HCT116 (cell line): ENCODE results near the gene ITSN1. TPM values are rescaled to one million over a fixed set of nuclear protein-coding genes. Genes with fewer than 3 reads are reported as not detected.

Source experiments
- ATAC-seq: fragments of 200-7000 bp; cut with Tn5 transposase; 2 replicates; pipeline ENCODE4 v1.9.1; 2020; ENCODE audit warnings: mild to moderate bottlenecking, moderate library complexity
- BruUV-seq: library from RNA; stranded (reverse); fragments of 400-500 nt; replicated peaks from 2 replicates; lab custom pipeline; 2021; lab: Mats Ljungman, UMichigan
- CTCF ChIA-PET: fragments of 300-600 bp; sonication (Branson Sonifier 250); formaldehyde crosslinking; loops from one replicate; lab custom pipeline; 2021; ENCODE audit warnings: antibody characterized with exemption; lab: Charles Lee
- POLR2A ChIA-PET: fragments of 300-600, 350-600 bp; sonication (Branson Sonifier 250); formaldehyde crosslinking; loops from one replicate; lab custom pipeline; 2021; ENCODE audit warnings: antibody characterized with exemption; lab: Charles Lee
- RAD21 ChIA-PET, 2 experiments: fragments of 300-600 bp; sonication (Branson Sonifier 250); formaldehyde crosslinking; loops; one replicate each; lab custom pipeline; 2023; ENCODE audit warnings: low total read pairs in 2 of 2; ENCODE audit not compliant: uncharacterized antibody in 2 of 2, unreplicated experiment in 2 of 2, low non-redundant PET in 1 of 2; lab: Charles Lee
- DNase-seq: peaks from one replicate; pipeline ENCODE4 v3.0.0-alpha.2; 2010; ENCODE audit warnings: low read depth, low spot score
- H2AFZ ChIP-seq: fragments of 200-600 bp; shearing (Covaris generic), sonication (generic); 2 replicates; pipeline ENCODE4 v1.6.1; 2017; ENCODE audit warnings: low read depth, mixed run types, mixed read lengths, antibody characterized with exemption, low read length; ENCODE audit not compliant: poor library complexity, severe bottlenecking
- H3K27ac ChIP-seq: 2 replicates; pipeline ENCODE4 v1.5.1; 2012; ENCODE audit warnings: low read depth, low read length
- H3K27me3 ChIP-seq: fragments of 200-600 bp; sonication (generic); 2 replicates; pipeline ENCODE4 v1.6.1; 2016; ENCODE audit warnings: mixed run types, low read length, mixed read lengths; ENCODE audit not compliant: insufficient read depth
- H3K36me3 ChIP-seq, 2 experiments: fragments of 200-500 bp in 1 of 2; fragments of 200-600 bp in 1 of 2; sonication (Bioruptor generic) in 1 of 2; sonication (generic) in 1 of 2; 2 replicates each; pipeline versions ENCODE4 v1.5.1 to v1.6.1; 2014 to 2016; ENCODE audit warnings: low read length in 2 of 2, inconsistent platforms in 1 of 2, mixed read lengths in 1 of 2, mixed run types in 1 of 2; ENCODE audit not compliant: insufficient read depth in 2 of 2, control insufficient read depth in 1 of 2
- H3K4me1 ChIP-seq, 2 experiments: fragments of 200-600 bp in 1 of 2; sonication (generic) in 1 of 2; 2 replicates each; pipeline versions ENCODE4 v1.5.1 to v1.6.1; 2012 to 2017; ENCODE audit warnings: low read length in 2 of 2, inconsistent platforms in 1 of 2, mild to moderate bottlenecking in 1 of 2, mixed read lengths in 1 of 2, mixed run types in 1 of 2, moderate library complexity in 1 of 2; ENCODE audit not compliant: insufficient read depth in 2 of 2, control insufficient read depth in 1 of 2
- H3K4me2 ChIP-seq: fragments of 200-600 bp; sonication (generic); 2 replicates; pipeline ENCODE4 v1.6.1; 2017; ENCODE audit warnings: mixed run types, low read length, mixed read lengths
- H3K4me3 ChIP-seq, 2 experiments: fragments of 200-600 bp in 1 of 2; sonication (generic) in 1 of 2; replicated peaks in 1 of 2; 2 replicates each; pipeline ENCODE4 v1.5.1; 2011 to 2016; ENCODE audit warnings: low read length in 2 of 2, control low read depth in 1 of 2, low read depth in 1 of 2, mild to moderate bottlenecking in 1 of 2, mixed read lengths in 1 of 2, mixed run types in 1 of 2
- H3K79me2 ChIP-seq: fragments of 200-600 bp; sonication (generic); 2 replicates; pipeline ENCODE4 v1.6.1; 2017; ENCODE audit warnings: mild to moderate bottlenecking, mixed run types, low read length, moderate library complexity, mixed read lengths; ENCODE audit not compliant: insufficient read depth
- H3K9ac ChIP-seq: fragments of 200-600 bp; sonication (generic); 2 replicates; pipeline ENCODE4 v1.6.1; 2016; ENCODE audit warnings: low read length, mixed read lengths
- H3K9me2 ChIP-seq: fragments of 200-600 bp; sonication (generic), shearing (Covaris generic); 2 replicates; pipeline ENCODE4 v1.6.1; 2017; ENCODE audit warnings: mixed run types, mild to moderate bottlenecking, moderate library complexity; ENCODE audit not compliant: insufficient read depth
- H3K9me3 ChIP-seq, 2 experiments: fragments of 200-500 bp in 1 of 2; fragments of 200-600 bp in 1 of 2; sonication (Bioruptor generic) in 1 of 2; sonication (generic) in 1 of 2; 2 replicates each; pipeline ENCODE4 v1.6.1; 2014 to 2017; ENCODE audit warnings: low read length in 2 of 2, mixed read lengths in 2 of 2, inconsistent platforms in 1 of 2, low read depth in 1 of 2, mild to moderate bottlenecking in 1 of 2, mixed run types in 1 of 2, moderate library complexity in 1 of 2; ENCODE audit not compliant: control insufficient read depth in 1 of 2, insufficient read depth in 1 of 2
- H4K20me1 ChIP-seq: fragments of 200-600 bp; sonication (generic), shearing (Covaris generic); 2 replicates; pipeline ENCODE4 v1.6.1; 2017; ENCODE audit warnings: mixed run types, mild to moderate bottlenecking, moderate library complexity; ENCODE audit not compliant: insufficient read depth
- CEBPB ChIP-seq: IDR thresholded peaks from 2 replicates; pipeline ENCODE4 v1.6.1; 2012; ENCODE audit warnings: low read depth
- EGR1 ChIP-seq: IDR thresholded peaks from 2 replicates; pipeline ENCODE4 v1.6.1; 2012; ENCODE audit warnings: low read depth
- ELF1 ChIP-seq: IDR thresholded peaks from 2 replicates; pipeline ENCODE4 v1.6.1; 2012; ENCODE audit warnings: low read depth, borderline replicate concordance
- FOSL1 ChIP-seq: IDR thresholded peaks from 2 replicates; pipeline ENCODE4 v1.6.1; 2012; ENCODE audit warnings: low read depth
- JUND ChIP-seq: IDR thresholded peaks from 2 replicates; pipeline ENCODE4 v1.6.1; 2012
- POLR2AphosphoS5 ChIP-seq: IDR thresholded peaks from 2 replicates; pipeline ENCODE4 v1.6.1; 2011; ENCODE audit warnings: mild to moderate bottlenecking, low read depth, low read length, moderate library complexity
- RAD21 ChIP-seq: IDR thresholded peaks from 2 replicates; pipeline ENCODE4 v1.6.1; 2012; ENCODE audit warnings: low read depth, mild to moderate bottlenecking
- SIN3A ChIP-seq: IDR thresholded peaks from 2 replicates; pipeline ENCODE4 v1.6.1; 2012; ENCODE audit warnings: low read depth
- SP1 ChIP-seq: IDR thresholded peaks from 2 replicates; pipeline ENCODE4 v1.6.1; 2012; ENCODE audit warnings: low read depth
- SRF ChIP-seq: IDR thresholded peaks from 2 replicates; pipeline ENCODE4 v1.6.1; 2012; ENCODE audit warnings: low read depth
- TCF7L2 ChIP-seq: IDR thresholded peaks from 2 replicates; pipeline ENCODE4 v1.7.0; 2011; ENCODE audit warnings: borderline replicate concordance, inconsistent platforms; ENCODE audit not compliant: insufficient read depth, insufficient read length; ENCODE audit errors: extremely low read depth
- YY1 ChIP-seq: IDR thresholded peaks from 2 replicates; pipeline ENCODE4 v1.6.1; 2011; ENCODE audit warnings: low read length, low read depth, moderate library complexity, mild to moderate bottlenecking; ENCODE audit not compliant: insufficient replicate concordance; ENCODE audit errors: extremely low read depth
- ZNF274 ChIP-seq: fragments of 200-500 bp; sonication (Bioruptor generic); IDR thresholded peaks from 2 replicates; pipeline ENCODE4 v1.6.1; 2014; ENCODE audit warnings: mild to moderate bottlenecking, low read depth, low read length, inconsistent platforms
- intact Hi-C: fragments of 100-400 bp; cut with micrococcal nuclease; formaldehyde crosslinking; loops from 2 replicates; pipeline ENCODE4 v1.10.0; 2022
- total RNA-seq: library from RNA; stranded (reverse); gene quantifications from one replicate; pipeline ENCODE4 v1.2.1, GENCODE V29; 2021; ENCODE audit not compliant: unreplicated experiment
- TF ChIP-seq, protein P1 (sequence below): IDR thresholded peaks from 2 replicates; pipeline ENCODE4 v1.6.1; 2012; ENCODE audit warnings: low read depth
- TF ChIP-seq, protein P2 (sequence below), 3 experiments: fragments of 200-600 bp in 1 of 3; sonication (generic) in 1 of 3; IDR thresholded peaks in 2 of 3; conservative IDR thresholded peaks in 1 of 3; 2 replicates each; pipeline ENCODE4 v1.5.1; 2012 to 2017; ENCODE audit warnings: low read depth in 2 of 3, low read length in 2 of 3, antibody characterized with exemption in 1 of 3, borderline replicate concordance in 1 of 3, control low read depth in 1 of 3, mild to moderate bottlenecking in 1 of 3, mixed read lengths in 1 of 3, mixed run types in 1 of 3, moderate library complexity in 1 of 3; ENCODE audit not compliant: insufficient read depth in 1 of 3
- TF ChIP-seq, protein P3 (sequence below): IDR thresholded peaks from 2 replicates; pipeline ENCODE4 v1.6.1; 2012
- TF ChIP-seq, protein P4 (sequence below): IDR thresholded peaks from 2 replicates; pipeline ENCODE4 v1.6.1; 2011; ENCODE audit warnings: mild to moderate bottlenecking, low read length, moderate library complexity; ENCODE audit not compliant: insufficient replicate concordance; ENCODE audit errors: extremely low read depth

The ITSN1 gene
- total RNA-seq, 1 experiment from 2014 or later = 25.8 TPM

DNA sequence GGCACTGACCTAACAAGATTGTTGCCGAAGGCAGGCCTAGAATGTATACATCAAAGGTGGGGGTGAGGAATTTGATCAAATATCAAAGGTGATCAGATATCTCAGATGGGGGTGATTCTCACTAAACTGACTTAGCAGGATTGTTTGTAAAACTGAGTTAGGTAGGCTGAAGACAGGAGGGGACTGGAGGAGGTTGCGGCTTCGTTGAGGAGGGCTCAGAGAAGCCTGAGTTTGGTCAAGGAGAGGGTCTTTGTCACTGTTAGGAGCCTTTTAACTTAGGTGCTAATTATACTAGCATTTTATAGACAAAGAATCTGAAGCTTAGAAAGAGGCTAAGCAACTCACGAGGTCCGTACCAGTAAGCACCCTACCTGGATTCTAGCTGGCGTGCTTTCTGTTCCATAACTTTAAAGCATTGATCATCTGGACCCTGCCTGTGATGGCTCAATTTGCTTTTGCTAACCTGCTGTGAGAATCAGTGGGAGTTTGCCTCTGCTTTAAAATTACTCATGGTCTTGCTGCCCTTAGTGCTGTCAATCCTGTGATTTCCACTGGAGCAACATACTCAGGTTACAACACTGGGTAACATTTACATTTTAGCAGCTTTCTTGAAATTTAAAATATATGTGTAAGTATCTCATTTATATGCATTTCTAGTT lies 49.8 kb downstream of the ITSN1 start:
- intact Hi-C loops = no loop called here
- no peak overlapping the region for H3K4me2 ChIP-seq
- no peak overlapping the region for H3K4me3 ChIP-seq
- ChIA-PET CTCF (no interaction called here), POLR2A (no interaction called here), RAD21 (no interaction called here)
- H3K9me3 ChIP-seq = no peaks in the 10 kb centered on the region
- H3K9me2 ChIP-seq = no peaks in the 10 kb centered on the region
- H3K79me2 ChIP-seq = peaks cover 39% of the 10 kb centered on the region
- DNase-seq (no peak), ATAC-seq (no peak)
- H3K36me3 ChIP-seq = no peaks in the 10 kb centered on the region
- H3K27me3 ChIP-seq = no peaks in the 10 kb centered on the region
- H2AFZ ChIP-seq = no peak overlapping the region
- TF ChIP-seq SP1 (no peak), POLR2AphosphoS5 (no peak), ELF1 (no peak), TCF7L2 (no peak), ZNF274 (no peak), FOSL1 (no peak), EGR1 (no peak), SRF (no peak), SIN3A (no peak), JUND (no peak), RAD21 (no peak), YY1 (no peak), CEBPB (no peak)
- TF ChIP-seq, protein P1, sequence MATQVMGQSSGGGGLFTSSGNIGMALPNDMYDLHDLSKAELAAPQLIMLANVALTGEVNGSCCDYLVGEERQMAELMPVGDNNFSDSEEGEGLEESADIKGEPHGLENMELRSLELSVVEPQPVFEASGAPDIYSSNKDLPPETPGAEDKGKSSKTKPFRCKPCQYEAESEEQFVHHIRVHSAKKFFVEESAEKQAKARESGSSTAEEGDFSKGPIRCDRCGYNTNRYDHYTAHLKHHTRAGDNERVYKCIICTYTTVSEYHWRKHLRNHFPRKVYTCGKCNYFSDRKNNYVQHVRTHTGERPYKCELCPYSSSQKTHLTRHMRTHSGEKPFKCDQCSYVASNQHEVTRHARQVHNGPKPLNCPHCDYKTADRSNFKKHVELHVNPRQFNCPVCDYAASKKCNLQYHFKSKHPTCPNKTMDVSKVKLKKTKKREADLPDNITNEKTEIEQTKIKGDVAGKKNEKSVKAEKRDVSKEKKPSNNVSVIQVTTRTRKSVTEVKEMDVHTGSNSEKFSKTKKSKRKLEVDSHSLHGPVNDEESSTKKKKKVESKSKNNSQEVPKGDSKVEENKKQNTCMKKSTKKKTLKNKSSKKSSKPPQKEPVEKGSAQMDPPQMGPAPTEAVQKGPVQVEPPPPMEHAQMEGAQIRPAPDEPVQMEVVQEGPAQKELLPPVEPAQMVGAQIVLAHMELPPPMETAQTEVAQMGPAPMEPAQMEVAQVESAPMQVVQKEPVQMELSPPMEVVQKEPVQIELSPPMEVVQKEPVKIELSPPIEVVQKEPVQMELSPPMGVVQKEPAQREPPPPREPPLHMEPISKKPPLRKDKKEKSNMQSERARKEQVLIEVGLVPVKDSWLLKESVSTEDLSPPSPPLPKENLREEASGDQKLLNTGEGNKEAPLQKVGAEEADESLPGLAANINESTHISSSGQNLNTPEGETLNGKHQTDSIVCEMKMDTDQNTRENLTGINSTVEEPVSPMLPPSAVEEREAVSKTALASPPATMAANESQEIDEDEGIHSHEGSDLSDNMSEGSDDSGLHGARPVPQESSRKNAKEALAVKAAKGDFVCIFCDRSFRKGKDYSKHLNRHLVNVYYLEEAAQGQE = no peak
- TF ChIP-seq, protein P2, sequence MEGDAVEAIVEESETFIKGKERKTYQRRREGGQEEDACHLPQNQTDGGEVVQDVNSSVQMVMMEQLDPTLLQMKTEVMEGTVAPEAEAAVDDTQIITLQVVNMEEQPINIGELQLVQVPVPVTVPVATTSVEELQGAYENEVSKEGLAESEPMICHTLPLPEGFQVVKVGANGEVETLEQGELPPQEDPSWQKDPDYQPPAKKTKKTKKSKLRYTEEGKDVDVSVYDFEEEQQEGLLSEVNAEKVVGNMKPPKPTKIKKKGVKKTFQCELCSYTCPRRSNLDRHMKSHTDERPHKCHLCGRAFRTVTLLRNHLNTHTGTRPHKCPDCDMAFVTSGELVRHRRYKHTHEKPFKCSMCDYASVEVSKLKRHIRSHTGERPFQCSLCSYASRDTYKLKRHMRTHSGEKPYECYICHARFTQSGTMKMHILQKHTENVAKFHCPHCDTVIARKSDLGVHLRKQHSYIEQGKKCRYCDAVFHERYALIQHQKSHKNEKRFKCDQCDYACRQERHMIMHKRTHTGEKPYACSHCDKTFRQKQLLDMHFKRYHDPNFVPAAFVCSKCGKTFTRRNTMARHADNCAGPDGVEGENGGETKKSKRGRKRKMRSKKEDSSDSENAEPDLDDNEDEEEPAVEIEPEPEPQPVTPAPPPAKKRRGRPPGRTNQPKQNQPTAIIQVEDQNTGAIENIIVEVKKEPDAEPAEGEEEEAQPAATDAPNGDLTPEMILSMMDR (IDR thresholded peaks at IDR 0.05 in 2 of 3, conservative IDR thresholded peaks at IDR 0.05 in 1 of 3; ENCODE audit: borderline replicate concordance in 1 of 3, insufficient read depth in 1 of 3, low read depth in 2 of 3, low read length in 2 of 3) = no peak
- TF ChIP-seq, protein P3, sequence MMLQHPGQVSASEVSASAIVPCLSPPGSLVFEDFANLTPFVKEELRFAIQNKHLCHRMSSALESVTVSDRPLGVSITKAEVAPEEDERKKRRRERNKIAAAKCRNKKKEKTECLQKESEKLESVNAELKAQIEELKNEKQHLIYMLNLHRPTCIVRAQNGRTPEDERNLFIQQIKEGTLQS = no peak
- TF ChIP-seq, protein P4, sequence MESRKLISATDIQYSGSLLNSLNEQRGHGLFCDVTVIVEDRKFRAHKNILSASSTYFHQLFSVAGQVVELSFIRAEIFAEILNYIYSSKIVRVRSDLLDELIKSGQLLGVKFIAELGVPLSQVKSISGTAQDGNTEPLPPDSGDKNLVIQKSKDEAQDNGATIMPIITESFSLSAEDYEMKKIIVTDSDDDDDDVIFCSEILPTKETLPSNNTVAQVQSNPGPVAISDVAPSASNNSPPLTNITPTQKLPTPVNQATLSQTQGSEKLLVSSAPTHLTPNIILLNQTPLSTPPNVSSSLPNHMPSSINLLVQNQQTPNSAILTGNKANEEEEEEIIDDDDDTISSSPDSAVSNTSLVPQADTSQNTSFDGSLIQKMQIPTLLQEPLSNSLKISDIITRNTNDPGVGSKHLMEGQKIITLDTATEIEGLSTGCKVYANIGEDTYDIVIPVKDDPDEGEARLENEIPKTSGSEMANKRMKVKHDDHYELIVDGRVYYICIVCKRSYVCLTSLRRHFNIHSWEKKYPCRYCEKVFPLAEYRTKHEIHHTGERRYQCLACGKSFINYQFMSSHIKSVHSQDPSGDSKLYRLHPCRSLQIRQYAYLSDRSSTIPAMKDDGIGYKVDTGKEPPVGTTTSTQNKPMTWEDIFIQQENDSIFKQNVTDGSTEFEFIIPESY = no peak
- no TSS peak for BruUV-seq
- no peak overlapping the region for H3K27ac ChIP-seq
- peaks cover 6 to 9% of the 10 kb centered on the region in 2 experiments; a peak in 2 of 4 replicates for H3K4me1 ChIP-seq
- no peak overlapping the region for H3K9ac ChIP-seq
- no peaks in the 10 kb centered on the region for H4K20me1 ChIP-seq
